C4-2B (cell line): Measurements from ENCODE around the gene ACAP3.

ENCODE experiments used
- H3K27ac ChIP-seq: fragments of 450-650 bp; 2 replicates; pipeline ENCODE4 v1.5.1; 2017
- ZFX ChIP-seq: fragments of 450-650 bp; IDR thresholded peaks from 2 replicates; pipeline ENCODE4 v1.6.1; 2017
- TF ChIP-seq, protein P1 (sequence below): fragments of 450-650 bp; conservative IDR thresholded peaks from 2 replicates; pipeline ENCODE4 v1.5.1; 2017; ENCODE audit warnings: mild to moderate bottlenecking

Gene ACAP3

DNA sequence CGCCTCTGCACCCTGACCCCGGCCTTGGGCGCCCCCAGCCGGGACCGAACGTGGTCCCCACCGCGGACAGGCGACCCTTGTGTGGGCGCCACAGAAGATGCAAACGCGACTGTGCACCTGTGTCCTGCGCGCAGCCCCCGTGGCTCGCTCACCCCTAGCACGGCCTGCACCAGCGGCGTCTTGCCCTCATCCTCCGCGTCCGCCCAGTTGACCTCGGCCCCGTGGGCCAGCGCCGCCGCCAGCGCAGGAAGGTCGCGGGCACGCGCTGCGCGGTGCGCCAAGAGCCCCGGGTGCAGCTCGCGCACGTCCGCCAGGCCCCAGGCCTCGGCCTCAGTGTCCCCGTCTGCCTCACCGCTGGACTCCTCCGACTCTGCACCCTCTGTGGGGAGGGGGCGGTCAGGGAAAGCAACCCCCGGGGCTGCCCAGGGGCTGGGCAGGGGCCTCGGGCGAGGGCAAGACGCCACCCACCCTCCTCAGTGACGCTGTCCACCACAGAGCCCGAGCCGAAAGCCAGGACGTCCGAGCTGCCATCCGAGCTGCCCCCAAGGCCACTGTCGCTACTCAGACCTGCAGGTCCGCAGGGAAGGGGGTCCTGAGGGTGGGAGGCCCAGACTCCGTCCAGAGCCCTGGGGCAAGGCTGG is 13.4 kb downstream of the ACAP3 start:
- TF ChIP-seq ZFX: no peak
- TF ChIP-seq, protein P1, sequence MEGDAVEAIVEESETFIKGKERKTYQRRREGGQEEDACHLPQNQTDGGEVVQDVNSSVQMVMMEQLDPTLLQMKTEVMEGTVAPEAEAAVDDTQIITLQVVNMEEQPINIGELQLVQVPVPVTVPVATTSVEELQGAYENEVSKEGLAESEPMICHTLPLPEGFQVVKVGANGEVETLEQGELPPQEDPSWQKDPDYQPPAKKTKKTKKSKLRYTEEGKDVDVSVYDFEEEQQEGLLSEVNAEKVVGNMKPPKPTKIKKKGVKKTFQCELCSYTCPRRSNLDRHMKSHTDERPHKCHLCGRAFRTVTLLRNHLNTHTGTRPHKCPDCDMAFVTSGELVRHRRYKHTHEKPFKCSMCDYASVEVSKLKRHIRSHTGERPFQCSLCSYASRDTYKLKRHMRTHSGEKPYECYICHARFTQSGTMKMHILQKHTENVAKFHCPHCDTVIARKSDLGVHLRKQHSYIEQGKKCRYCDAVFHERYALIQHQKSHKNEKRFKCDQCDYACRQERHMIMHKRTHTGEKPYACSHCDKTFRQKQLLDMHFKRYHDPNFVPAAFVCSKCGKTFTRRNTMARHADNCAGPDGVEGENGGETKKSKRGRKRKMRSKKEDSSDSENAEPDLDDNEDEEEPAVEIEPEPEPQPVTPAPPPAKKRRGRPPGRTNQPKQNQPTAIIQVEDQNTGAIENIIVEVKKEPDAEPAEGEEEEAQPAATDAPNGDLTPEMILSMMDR: no peak

DNA sequence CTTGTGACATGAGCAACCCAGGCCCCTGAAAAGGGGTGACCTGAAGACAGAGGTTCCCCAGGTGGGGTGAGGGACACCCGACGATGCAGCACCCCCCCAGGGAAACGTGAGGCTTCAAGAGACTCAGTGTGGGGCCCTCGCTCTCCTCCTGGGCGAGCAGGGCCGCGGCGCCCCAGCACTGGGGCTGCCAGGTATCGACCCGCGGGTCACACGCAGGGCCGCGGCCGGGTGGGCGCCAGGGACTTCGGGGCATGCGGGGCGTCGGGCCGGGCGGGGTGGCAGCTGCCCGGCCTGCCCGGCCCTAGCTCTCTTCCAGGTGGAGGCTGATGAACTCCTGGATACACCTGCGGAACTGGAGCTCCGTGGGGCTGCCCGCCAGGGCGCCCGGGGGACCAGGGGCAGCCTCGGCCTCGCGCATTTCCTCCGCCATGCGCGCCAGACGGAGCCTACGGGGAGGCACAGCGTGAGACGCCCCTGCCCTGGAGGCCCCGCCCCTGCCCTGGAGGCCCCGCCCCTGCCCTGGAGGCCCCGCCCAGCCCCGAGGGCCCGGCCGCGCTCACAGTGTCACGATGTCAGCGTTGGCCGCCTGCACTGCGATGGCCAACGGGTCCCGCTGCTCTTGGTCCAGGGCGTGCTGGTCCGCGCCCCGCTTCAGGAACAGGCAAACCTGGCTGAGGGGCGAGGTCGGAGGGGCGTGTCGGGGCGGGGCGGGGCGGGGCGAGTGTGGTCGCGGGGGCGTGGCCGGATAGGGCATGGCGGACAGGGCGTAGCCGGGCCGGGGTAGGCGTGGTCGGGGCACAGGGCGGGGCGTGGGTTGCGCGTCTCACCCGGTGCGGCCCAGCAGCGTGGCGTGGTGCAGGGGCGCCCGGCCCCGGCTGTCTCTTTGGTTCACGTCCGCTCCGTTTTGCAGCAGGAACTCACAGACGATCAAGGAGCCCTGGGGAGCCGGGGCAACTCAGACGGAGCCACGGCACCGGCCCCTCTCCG is 14.2 kb downstream of the ACAP3 start:
- H3K27ac ChIP-seq: no peak overlapping the region
- TF ChIP-seq, protein P1: no peak
- no peak for TF ChIP-seq ZFX

More for the DNA sequence above, 13.4 kb downstream of the ACAP3 start:
- no peak overlapping the region for H3K27ac ChIP-seq

GRCh38 chr1:1292851-1293250 is 14.9 kb downstream of the ACAP3 start:
- no peak overlapping the region for H3K27ac ChIP-seq

GRCh38 chr1:1292442-1292779 is 15.3 kb downstream of the ACAP3 start:
- no peak overlapping the region for H3K27ac ChIP-seq
- no peak for TF ChIP-seq ZFX
- TF ChIP-seq, protein P1: no peak

More at GRCh38 chr1:1292851-1293250, 14.9 kb downstream of the ACAP3 start:
- TF ChIP-seq, protein P1: no peak
- no peak for TF ChIP-seq ZFX

DNA sequence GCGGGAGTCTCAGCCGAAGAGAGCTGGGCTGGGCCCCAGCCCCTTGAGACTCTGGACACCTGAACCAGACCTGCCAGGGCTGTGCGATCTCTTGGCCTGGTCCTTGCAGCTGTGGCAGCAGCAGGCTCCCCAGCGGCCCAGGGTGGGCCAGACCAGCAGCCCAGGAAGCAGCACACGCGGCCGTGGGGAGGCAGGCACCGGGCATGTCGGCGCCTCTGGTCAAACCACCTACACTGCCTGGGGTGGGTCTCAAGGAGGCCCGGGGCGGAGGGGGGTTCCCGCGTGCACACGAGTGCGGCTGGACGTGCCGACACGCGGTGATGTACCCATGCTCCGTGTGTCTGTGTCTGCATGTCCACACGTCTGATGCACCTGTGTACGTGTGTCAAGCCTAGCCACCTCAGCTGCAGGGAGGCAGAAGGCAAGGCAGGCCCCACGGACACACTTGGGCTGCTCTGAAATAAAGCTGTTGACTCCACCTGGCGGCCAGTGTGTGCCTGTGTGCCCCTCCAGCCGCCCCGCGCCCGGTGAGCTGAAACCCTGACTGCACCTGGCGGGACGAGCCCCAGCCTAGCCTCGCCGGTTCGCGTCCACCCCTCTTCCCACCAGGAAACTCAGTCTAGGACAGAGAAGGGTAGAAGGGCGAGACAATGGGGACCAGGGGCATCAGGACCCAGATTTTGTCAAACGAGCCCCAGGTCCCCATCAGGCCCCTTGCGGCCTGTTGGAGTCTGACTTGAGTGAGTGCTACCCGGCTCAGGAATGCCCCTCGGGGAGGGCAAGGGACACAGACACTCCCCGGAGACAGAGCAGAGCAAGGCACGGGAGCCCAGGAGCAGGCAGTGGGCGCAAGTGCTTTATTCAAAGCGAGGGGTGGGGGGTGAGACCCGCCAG is 15.9 kb downstream of the ACAP3 start:
- TF ChIP-seq, protein P1: peak; percentile 81
- no peak for TF ChIP-seq ZFX
- H3K27ac ChIP-seq: no peak overlapping the region

DNA sequence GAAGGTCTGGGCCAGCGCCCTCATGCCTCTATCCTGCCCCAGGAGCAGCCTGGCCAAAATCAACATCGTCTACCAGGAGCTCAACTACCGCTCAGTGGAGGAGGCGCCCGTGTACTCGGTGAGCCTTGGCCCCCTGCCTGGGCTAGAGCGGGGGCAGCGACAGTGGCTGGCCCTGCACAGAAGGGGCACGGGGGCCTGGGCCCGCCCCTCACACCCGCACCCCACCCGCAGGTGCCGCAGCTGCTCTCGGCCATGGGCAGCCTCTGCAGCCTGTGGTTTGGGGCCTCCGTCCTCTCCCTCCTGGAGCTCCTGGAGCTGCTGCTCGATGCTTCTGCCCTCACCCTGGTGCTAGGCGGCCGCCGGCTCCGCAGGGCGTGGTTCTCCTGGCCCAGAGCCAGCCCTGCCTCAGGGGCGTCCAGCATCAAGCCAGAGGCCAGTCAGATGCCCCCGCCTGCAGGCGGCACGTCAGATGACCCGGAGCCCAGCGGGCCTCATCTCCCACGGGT is 16.7 kb downstream of the ACAP3 start:
- no peak overlapping the region for H3K27ac ChIP-seq
- TF ChIP-seq, protein P1: no peak
- TF ChIP-seq ZFX: no peak
